Activated naive CD4-positive, alpha-beta T cell treated with anti-CD3 and anti-CD28 coated beads, Interleukin-2, amount 10 ng/mL, durations not matched to agents 7 days and 5 days (primary cell): ENCODE results near the gene FCHSD1.

ENCODE experiments used
- CTCF ChIA-PET: fragments of 350-600 bp; sonication (Branson Sonifier 250); formaldehyde crosslinking; loops from one replicate; lab custom pipeline; 2021; ENCODE audit warnings: antibody characterized with exemption; lab: Charles Lee
- DNase-seq: peaks from one replicate; pipeline ENCODE4 v3.0.0-alpha.2; 2020
- H3K27ac Mint-ChIP-seq: one replicate; pipeline ENCODE4 v1.8.0; 2021; ENCODE audit warnings: mild to moderate bottlenecking, moderate library complexity, mixed read lengths
- H3K27me3 Mint-ChIP-seq: one replicate; pipeline ENCODE4 v1.8.0; 2021; ENCODE audit warnings: mild to moderate bottlenecking, mixed read lengths
- H3K36me3 Mint-ChIP-seq: one replicate; pipeline ENCODE4 v1.8.0; 2021; ENCODE audit warnings: mixed read lengths
- H3K4me1 Mint-ChIP-seq: one replicate; pipeline ENCODE4 v1.8.0; 2021; ENCODE audit warnings: mixed read lengths
- H3K4me3 Mint-ChIP-seq: one replicate; pipeline ENCODE4 v1.8.0; 2021; ENCODE audit warnings: mild to moderate bottlenecking, moderate library complexity, mixed read lengths
- H3K9me3 Mint-ChIP-seq: one replicate; pipeline ENCODE4 v1.8.0; 2021; ENCODE audit warnings: mixed read lengths

The FCHSD1 gene

GRCh38 chr5:141683596-141684141 is 32.5 kb upstream of the FCHSD1 start:
- Mint-ChIP-seq H3K4me1 (peaks cover 42% of the 10 kb centered on the region), H3K4me3 (peak overlapping the region; percentile 21), H3K9me3 (no peaks in the 10 kb centered on the region), H3K27me3 (peaks cover 43% of the 10 kb centered on the region), H3K27ac (no peak overlapping the region), H3K36me3 (peaks cover 2% of the 10 kb centered on the region)
- CTCF ChIA-PET, result interaction anchor here (0.9 to 3.5 kb wide), 6 partner anchors 9 to 277 kb away, joined by 3 to 19 read pairs (median 7); no protein-coding TSS in a partner anchor
- DNase-seq, result no peak

GRCh38 chr5:141681695-141682641 is 30.8 kb upstream of the FCHSD1 start, which contains the start of gene ARAP3:
Gene ARAP3 (minus strand): TSS chr5:141682230. CDS start chr5:141680486, 1,744 bp downstream.
- peaks cover 42% of the 10 kb centered on the region for H3K4me1 Mint-ChIP-seq
- DNase-seq, result peak; percentile 63
- H3K4me3 Mint-ChIP-seq, result peak within 1 kb of the TSS; percentile 72
- CTCF ChIA-PET, result interaction anchor here (2.8 kb wide), 1 partner anchor 11 kb away, joined by 19 read pairs; no protein-coding TSS in a partner anchor
- H3K36me3 Mint-ChIP-seq, result peaks cover 2% of the 10 kb centered on the region
- peak within 1 kb of the TSS; percentile 58 for H3K27ac Mint-ChIP-seq
- peaks cover 40% of the 10 kb centered on the region for H3K27me3 Mint-ChIP-seq
- H3K9me3 Mint-ChIP-seq, result no peaks in the 10 kb centered on the region

GRCh38 chr5:141681295-141681694 is 30.1 kb upstream of the FCHSD1 start:
- Mint-ChIP-seq H3K36me3 (peaks cover 2% of the 10 kb centered on the region), H3K9me3 (no peaks in the 10 kb centered on the region), H3K4me1 (peaks cover 42% of the 10 kb centered on the region), H3K27me3 (peaks cover 34% of the 10 kb centered on the region), H3K4me3 (peak overlapping the region; percentile 57), H3K27ac (peak overlapping the region; percentile 22)
- DNase-seq, result no peak
- CTCF ChIA-PET, result no interaction called here

- Mint-ChIP-seq H3K4me3 (peak overlapping the region; percentile 57), H3K36me3 (peaks cover 2% of the 10 kb centered on the region), H3K27ac (peak overlapping the region; percentile 34), H3K27me3 (peaks cover 31% of the 10 kb centered on the region), H3K9me3 (no peaks in the 10 kb centered on the region), H3K4me1 (peaks cover 41% of the 10 kb centered on the region)
- no peak for DNase-seq
- CTCF ChIA-PET, result no interaction called here
Measured at GRCh38 chr5:141680751-141681201, 29.6 kb upstream of the FCHSD1 start.

GRCh38 chr5:141680178-141680577 is 29.0 kb upstream of the FCHSD1 start:
- H3K27ac Mint-ChIP-seq, result no peak overlapping the region
- H3K36me3 Mint-ChIP-seq, result peaks cover 2% of the 10 kb centered on the region
- CTCF ChIA-PET, result no interaction called here

GRCh38 chr5:141677415-141677814 is 26.2 kb upstream of the FCHSD1 start:
- Mint-ChIP-seq H3K4me1 (peaks cover 20% of the 10 kb centered on the region), H3K9me3 (no peaks in the 10 kb centered on the region), H3K27ac (no peak overlapping the region), H3K27me3 (peaks cover 30% of the 10 kb centered on the region), H3K4me3 (no peak overlapping the region), H3K36me3 (peaks cover 2% of the 10 kb centered on the region)
- CTCF ChIA-PET, result interaction anchor here (1.0 to 1.7 kb wide), 2 partner anchors 13 to 14 kb away, joined by 3 to 9 read pairs; no protein-coding TSS in a partner anchor
- peak; percentile 34 for DNase-seq

More at GRCh38 chr5:141680178-141680577, 29.0 kb upstream of the FCHSD1 start:
- Mint-ChIP-seq H3K9me3 (no peaks in the 10 kb centered on the region), H3K4me3 (no peak overlapping the region), H3K27me3 (peaks cover 30% of the 10 kb centered on the region), H3K4me1 (peaks cover 39% of the 10 kb centered on the region)
- no peak for DNase-seq

- CTCF ChIA-PET, result interaction anchor here (0.8 to 1.7 kb wide), 2 partner anchors 11 to 285 kb away, joined by 3 to 9 read pairs; no protein-coding TSS in a partner anchor
- Mint-ChIP-seq H3K4me3 (no peak overlapping the region), H3K9me3 (no peaks in the 10 kb centered on the region), H3K27ac (no peak overlapping the region), H3K27me3 (peaks cover 17% of the 10 kb centered on the region), H3K36me3 (no peaks in the 10 kb centered on the region), H3K4me1 (peaks cover 7% of the 10 kb centered on the region)
- no peak for DNase-seq
Measured at GRCh38 chr5:141675672-141676071, 24.5 kb upstream of the FCHSD1 start.

GRCh38 chr5:141674747-141675146 is 23.5 kb upstream of the FCHSD1 start:
- Mint-ChIP-seq H3K4me1 (peaks cover 5% of the 10 kb centered on the region), H3K27me3 (peaks cover 16% of the 10 kb centered on the region), H3K36me3 (no peaks in the 10 kb centered on the region), H3K27ac (no peak overlapping the region), H3K9me3 (no peaks in the 10 kb centered on the region), H3K4me3 (no peak overlapping the region)
- no peak for DNase-seq
- CTCF ChIA-PET, result no interaction called here

GRCh38 chr5:141672841-141673813 is 21.9 kb upstream of the FCHSD1 start:
- Mint-ChIP-seq H3K4me1 (no peaks in the 10 kb centered on the region), H3K9me3 (no peaks in the 10 kb centered on the region), H3K27me3 (peaks cover 6% of the 10 kb centered on the region), H3K4me3 (no peak overlapping the region), H3K36me3 (no peaks in the 10 kb centered on the region), H3K27ac (no peak overlapping the region)
- DNase-seq, result no peak
- CTCF ChIA-PET, result interaction anchor here (0.7 to 2.3 kb wide), 5 partner anchors 9 to 206 kb away, joined by 3 to 6 read pairs (median 3); no protein-coding TSS in a partner anchor

GRCh38 chr5:141672071-141672840 is 21.0 kb upstream of the FCHSD1 start:
- Mint-ChIP-seq H3K27me3 (peaks cover 5% of the 10 kb centered on the region), H3K4me1 (no peaks in the 10 kb centered on the region), H3K9me3 (no peaks in the 10 kb centered on the region), H3K27ac (no peak overlapping the region), H3K36me3 (no peaks in the 10 kb centered on the region), H3K4me3 (no peak overlapping the region)
- CTCF ChIA-PET, result interaction anchor here (1.3 to 4.0 kb wide), 4 partner anchors 8 to 207 kb away, joined by 3 to 26 read pairs (median 4); no protein-coding TSS in a partner anchor
- no peak for DNase-seq

GRCh38 chr5:141669520-141669919 is 18.3 kb upstream of the FCHSD1 start:
- Mint-ChIP-seq H3K4me1 (peaks cover 5% of the 10 kb centered on the region), H3K27ac (no peak overlapping the region), H3K27me3 (peaks cover 18% of the 10 kb centered on the region), H3K9me3 (no peaks in the 10 kb centered on the region), H3K36me3 (no peaks in the 10 kb centered on the region), H3K4me3 (no peak overlapping the region)
- CTCF ChIA-PET, result interaction anchor here (0.8 to 4.0 kb wide), 12 partner anchors 9 to 300 kb away, joined by 3 to 26 read pairs (median 4); partner anchors contain the start of genes PCDH1 and RNF14
- no peak for DNase-seq

- Mint-ChIP-seq H3K36me3 (no peaks in the 10 kb centered on the region), H3K4me3 (no peak overlapping the region), H3K9me3 (no peaks in the 10 kb centered on the region), H3K27me3 (peaks cover 18% of the 10 kb centered on the region), H3K4me1 (peaks cover 5% of the 10 kb centered on the region), H3K27ac (no peak overlapping the region)
- DNase-seq, result no peak
- CTCF ChIA-PET, result interaction anchor here (0.8 to 4.0 kb wide), 13 partner anchors 8 to 301 kb away, joined by 3 to 26 read pairs (median 4); partner anchors contain the start of genes PCDH1 and RNF14
Measured at GRCh38 chr5:141668601-141669265, 17.5 kb upstream of the FCHSD1 start.
